SK-N-DZ (cell line): Measurements from ENCODE around the gene PHF10. TPM values are rescaled to one million over a fixed set of nuclear protein-coding genes. Genes with fewer than 3 reads are reported as not detected.
"Not testable (repeated sequence)": the region's sequence is repeated elsewhere in the genome, so short reads cannot be mapped to it uniquely, and the experiment has no call there.

ENCODE experiments used
- DNase-seq: peaks from one replicate; pipeline ENCODE4 v3.0.0-alpha.2; 2015; ENCODE audit warnings: low spot score
- polyA plus RNA-seq, 2 experiments: library from polyadenylated mRNA; depleted of rRNA; stranded (reverse); fragments of >200 nt; gene quantifications; 2 replicates each; pipeline ENCODE4 v1.2.3, GENCODE V29; 2014

PHF10 gene
- polyA plus RNA-seq (2014; cell fraction: cytosol; rRNA removed), result 40.9 and 45.4 TPM in 2 replicates
- 42.7 and 78.4 TPM in 2 replicates for polyA plus RNA-seq (2014; cell fraction: nucleus; rRNA removed)

DNA sequence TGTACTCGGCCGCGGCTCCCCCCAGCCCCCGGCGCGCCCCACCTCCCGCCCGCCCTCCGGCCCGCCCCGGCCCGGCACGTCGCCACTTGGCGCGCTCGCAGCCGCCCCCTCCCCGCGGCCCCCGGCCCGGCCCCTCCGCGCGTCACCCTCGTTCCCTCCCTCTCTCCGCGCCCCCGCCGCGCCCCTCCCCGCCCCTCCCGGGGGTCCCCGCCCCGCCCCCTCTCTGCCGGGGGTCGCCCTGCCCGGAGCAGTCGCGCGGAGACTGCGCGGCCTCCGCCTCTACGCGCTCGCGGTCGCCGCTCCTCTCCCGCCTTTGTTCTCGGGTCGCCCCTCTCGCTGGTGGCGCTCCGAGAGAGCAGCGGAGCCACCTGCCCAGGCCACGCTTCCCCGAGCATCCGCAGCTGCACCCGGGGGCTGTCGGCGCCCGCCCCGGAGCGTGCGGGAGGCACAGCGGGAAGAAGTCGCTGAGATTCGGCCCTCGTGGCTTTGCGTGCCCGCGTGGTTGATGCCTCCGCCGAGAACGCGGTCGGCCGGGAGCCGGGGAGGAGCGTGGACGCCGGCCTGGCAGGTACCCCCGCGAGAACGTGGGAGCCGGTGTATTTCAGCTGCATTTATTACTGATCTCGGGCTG, at the start of gene PHF10:
Gene PHF10 (minus strand): TSS at position 7 of the 631 bp plus-strand sequence. CDS start 569 bp downstream, outside the sequence.
- peak; percentile 80 for DNase-seq

DNA sequence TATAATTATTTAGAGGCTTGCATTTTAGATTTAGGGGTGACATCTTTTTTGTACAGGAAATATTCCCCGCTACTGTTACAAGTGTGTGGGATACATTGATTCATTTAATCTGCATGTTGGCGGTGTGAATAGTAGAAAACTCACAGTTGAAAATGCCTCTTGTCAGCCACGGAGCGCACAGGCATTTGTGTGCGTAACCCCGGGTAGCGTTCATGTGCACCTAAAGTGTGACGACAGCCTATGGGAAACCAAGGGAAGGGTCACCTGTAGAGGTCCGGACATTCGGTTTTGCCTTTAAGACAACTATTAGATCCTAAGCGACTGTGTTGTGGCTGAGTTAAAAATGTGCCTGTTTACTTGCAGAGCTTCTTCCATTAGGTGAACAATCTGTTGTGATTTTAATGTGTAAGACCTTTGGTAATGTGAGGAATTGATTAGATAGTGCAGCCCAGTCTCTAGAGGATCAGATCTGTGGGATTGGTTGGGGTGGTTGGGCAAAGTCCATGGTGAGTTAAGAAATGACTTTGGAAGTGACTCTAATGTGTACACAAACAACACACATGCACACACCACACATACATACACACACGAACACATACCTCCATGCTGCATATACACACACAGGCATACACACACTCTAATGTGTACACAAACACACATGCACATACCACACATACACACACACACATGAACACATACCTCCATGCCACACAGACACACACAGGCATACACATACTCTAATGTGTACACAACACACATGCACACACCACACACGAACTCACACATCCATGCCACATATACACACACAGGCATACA, 42.8 kb upstream of the PHF10 start:
- DNase-seq, result no peak

DNA sequence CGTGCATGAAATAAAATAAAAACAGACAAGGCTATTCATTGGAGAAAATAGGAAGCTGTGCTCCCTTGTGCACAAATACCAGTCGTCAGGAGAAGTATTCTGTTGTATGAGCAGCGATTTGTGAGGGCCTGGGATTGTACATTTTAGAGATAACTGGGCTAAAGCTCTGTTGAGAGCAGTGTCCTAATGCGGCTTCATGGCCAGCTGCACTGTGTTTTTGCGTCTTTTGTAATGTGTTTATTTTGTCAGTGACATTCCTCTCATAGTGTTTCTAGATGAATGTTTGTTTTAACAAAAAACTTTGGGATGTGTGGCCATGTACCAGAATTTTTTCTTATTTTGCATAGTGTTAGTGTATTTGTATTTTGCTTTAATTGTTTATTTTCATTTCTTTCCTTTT, 41.9 kb upstream of the PHF10 start:
- no peak for DNase-seq

DNA sequence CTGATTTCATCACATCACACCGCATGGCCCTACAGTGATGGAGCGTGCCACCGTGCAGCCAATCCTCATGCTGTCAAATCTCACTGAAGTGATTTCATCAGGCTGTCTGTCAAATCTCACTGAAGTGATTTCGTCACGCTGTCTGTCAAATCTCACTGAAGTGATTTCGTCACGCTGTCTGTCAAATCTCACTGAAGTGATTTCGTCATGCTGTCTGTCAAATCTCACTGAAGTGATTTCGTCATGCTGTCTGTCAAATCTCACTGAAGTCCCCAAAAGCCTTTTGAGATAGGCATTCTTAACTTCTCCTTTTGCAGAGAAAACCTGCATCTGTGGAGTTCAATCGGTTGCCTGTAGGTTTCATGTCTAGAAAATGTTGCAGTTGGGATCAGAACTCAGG, 41.5 kb upstream of the PHF10 start:
- DNase-seq, result not testable (repeated sequence)

DNA sequence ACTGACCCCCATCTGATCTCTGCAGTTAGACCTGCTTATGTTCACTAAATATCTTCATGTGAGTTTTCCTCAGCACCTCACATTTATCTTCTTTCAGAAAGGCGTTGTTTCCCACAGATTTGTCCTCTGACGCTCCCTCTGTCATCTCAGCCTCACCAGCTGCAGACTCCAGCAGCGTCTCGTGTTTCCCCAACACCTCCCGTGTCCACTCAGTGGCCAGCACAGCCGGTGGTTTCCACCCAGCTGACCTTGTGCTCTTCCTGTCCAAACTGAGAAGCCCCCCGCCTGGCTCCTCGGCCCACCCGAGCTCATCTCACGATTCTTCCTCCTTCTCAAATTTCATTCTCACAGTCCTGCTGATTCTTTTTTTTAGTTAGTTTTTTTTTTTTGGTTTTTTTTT, 39.6 kb upstream of the PHF10 start:
- no peak for DNase-seq

DNA sequence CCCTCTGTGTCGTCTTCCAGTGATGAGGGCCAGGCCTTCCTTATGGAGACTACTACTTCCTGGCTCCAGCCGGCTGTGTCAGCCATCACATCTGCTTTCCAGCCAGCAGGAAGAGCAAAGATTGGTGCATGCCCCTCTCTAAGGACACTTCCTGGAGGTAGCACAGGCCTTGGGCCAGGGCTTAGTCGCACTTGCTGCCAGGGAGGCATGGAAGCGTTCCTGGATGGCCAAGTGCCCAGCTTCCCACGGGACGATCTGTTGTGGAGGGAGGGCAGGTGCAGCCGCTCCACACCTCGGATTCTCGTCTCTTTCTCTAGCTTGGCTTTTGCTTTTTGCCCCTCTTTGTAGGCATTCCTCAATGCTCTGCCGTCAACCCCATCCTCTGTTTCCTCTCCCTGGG, 39.0 kb upstream of the PHF10 start:
- DNase-seq, result no peak

DNA sequence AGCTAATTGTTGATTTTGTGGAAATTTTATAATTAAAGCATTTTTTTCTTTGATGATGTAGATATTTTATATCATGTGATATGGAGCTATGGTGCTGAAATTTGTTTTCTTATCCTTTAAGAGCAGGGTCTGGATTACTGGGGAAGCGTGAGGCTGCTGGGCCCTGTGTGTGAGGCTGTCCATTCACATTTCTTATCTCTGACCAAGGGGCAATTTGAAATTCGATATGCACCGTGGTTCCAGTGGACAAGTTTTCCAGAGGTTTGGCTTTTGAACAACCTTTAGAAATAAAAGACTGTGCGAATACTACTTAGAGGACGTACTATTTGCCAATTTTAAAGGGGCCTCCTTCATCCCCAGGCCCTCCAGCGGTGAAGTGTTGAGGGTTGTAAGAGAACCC, 30.9 kb upstream of the PHF10 start:
- no peak for DNase-seq

DNA sequence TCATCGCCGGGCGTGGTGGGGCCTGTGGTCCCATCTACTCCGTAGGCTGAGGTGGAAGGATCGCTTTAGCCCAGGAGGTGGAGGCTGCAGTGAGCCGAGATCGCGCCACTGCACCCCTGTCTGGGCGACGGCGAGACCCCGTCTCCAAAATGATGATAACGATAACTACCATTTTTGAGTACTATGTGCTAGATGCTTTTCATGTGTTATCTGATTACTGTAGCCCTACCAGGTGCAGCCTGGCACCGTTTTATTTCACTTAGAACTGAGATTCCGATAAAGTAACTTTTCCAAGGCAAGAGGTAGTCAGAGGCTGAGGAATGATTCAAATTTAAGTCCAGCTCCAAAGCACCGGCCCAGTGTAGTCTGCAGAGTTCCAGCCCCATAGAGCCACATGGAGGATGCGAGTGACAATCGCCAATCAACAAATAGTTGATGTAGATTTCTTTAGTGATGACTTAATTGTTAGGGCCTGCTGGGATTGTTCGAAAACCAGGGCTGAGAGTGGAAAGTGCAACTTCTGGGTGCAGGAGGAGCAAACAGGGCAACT, 27.8 kb upstream of the PHF10 start:
- DNase-seq, result no peak

DNA sequence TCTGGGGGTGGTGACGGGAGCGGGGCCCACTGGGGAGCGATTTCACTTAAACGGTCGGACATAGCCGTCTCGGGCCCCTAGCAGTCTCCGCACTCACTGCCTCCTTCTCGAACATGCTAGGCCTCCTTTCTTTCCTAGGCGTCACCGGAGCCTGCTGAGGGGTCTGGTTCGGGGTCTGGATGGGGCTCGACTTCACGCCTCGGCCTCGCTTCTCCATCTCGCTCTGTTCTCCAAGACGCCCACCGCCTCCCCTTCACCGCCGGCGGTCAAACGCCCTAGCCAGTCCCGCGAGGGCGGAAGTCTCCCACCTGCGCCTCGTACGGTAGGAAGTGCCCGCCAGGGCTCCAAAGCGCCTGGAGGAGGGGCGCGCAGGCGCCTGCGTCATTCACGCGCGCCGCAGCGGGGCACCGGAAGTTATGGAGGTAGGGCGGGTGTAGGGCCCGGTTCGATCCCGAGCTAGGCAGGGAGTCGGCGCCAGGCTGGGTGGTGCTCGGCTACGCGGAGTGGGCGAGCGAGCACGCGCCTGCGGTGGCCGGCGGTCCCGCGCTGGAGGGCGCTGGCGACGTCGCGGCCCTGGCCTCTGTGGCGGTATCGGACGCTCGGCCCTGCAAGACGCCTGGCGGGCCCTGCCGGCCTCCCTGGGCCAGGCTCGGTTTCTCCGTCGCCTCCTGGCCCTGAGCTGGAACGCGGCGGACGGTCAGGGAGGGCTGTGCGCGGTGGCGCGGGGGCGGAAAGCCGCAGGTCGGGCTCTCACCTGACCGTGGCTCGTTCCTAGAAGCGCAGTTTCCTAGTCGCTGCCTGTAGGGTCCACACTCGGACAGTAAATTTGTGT, 27.2 kb upstream of the PHF10 start, which contains the start of the genes DYNLT2 and ERMARD:
Gene DYNLT2 (minus strand): TSS at position 331 of the 832 bp plus-strand sequence. CDS start 114 bp downstream, at position 217.
Gene ERMARD (plus strand): TSS at position 381 of the 832 bp plus-strand sequence. CDS start 36 bp downstream, at position 417.
- DNase-seq, result peak; percentile 94

DNA sequence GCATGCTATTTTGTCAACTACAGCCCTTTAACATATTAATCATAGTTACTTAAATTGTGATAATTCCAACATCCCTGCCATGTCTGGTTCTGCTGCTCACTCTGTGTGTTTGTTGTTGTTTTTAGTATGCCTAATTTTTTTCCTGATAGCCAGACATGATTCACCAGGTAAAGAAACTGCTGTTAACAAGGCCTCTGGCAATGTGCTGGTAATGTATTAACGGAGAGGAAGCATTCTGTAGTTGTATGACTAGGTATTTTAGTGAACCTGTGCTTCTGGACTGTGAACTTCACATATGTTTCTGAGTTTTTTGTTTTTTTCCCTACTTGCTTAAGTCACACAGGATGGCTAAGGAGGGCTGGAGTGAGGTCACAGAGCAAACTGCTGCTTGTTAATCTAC, 22.3 kb upstream of the PHF10 start:
- DNase-seq, result no peak

DNA sequence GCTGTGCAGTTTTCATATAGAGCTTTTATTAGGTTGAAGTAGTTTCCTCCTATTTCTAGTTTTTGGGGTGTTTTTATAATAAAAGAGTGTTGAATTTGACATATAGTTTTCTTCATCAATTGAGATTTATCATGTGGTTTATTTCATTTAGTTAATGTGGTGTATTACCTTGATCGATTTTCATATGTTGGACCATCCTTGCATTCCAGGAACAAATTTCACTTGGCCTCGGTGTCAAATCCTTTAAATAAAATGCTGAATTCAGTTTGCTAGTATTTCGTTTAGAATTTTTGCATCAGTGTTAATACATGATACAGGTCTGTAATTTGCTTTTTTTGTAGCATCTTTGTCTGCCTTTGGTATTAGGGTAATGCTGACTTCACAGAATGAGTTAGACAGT, 21.1 kb upstream of the PHF10 start:
- no peak for DNase-seq

DNA sequence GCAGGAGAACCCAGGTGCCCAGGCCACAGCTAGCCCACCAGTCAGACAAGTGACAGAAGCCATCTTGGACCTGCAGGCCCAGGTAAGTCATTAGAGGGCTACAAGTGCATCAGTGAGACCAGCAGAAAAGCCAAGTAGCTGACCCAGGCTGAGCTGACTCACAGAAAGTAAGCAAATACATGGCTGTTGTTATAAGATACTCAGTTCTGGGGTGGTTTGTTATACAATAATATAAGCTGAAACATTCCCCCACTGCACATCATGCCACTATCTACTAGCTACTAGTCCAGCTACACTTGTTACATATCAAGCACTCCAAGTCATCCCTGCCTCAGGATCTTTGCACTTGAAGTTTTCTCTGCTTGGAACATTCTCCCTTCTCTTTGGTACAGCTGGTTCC, 17.0 kb upstream of the PHF10 start:
- no peak for DNase-seq

DNA sequence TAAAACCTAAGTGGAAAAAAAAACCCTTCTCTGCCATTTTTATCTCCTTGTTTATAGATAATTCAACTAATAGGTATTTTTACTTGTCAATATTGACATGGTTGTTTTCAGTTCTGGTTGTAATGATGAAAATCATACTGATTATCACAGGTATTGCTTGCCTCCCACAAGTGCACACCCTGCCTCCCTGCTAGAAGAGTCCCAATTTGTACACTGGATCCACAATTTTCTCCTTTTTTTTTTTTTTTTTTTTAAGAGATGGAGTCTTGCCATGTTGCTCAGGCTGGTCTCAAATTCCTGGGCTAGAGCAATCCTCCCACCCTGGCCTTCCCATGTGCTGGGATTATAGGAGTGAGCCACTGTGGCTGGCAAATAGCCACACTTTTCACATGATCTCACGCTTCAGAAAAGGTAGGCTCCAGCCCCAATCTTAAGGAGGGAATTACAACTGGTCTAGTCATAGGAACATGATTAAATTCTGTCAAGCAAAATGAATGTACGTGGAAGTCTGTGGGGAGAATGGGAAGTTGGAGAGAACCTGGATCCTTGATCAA, 14.8 kb upstream of the PHF10 start:
- DNase-seq, result no peak

DNA sequence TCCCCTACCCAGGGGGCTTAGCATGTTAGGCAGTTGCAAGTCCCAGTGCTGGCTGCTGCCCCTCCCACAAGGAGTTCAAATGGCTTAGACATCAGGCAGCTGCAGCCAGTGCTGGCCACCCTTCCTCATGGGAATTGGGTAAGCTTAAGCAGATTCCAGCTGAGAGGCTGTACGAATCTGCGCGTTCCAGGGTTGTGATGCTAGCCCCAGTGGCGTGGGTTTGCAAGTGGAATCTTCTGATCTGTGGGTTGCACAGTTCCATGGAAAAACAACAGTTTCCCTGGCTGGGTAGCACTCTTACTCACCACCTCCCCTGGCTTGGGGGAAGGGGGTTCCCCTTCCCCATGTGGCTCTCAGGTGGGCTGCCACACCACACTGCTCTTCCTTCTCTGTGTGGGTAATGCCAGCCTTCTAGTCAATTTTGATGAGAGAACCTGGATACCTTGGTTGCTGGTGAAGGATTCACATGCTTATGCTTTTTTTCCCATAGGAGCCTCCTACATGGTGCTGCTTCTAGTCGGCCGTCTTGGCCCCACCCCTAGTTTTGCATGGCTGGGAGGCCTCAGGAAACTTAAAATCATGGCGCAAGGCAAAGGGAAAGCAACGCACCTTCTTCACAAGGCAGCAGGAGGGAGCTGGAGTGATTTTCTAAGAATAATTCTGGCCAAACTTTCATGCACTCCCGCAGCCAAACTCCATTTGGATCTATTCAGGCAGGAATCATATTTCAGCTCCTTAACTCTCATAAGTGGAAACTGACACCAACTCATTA, 14.1 kb upstream of the PHF10 start:
- DNase-seq, result peak; percentile 52

DNA sequence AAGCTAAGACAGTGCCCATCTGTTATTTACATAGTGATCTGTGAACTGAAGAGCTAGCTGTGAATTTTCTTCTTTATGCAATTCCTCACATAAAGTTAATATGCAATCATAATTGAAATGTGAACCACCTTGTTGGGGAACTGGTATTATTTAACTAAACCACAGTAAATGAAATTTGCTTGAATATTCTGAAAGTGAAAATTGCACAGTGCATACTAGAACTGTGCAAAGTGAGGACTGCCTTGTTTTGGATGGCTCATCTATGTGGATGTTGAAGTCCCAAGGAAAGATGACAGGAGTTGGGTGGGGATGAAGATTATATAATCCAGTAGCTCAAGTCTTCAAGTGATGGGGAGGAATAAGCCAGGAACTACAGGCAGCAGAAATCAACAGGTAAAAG, 5.7 kb upstream of the PHF10 start:
- no peak for DNase-seq

DNA sequence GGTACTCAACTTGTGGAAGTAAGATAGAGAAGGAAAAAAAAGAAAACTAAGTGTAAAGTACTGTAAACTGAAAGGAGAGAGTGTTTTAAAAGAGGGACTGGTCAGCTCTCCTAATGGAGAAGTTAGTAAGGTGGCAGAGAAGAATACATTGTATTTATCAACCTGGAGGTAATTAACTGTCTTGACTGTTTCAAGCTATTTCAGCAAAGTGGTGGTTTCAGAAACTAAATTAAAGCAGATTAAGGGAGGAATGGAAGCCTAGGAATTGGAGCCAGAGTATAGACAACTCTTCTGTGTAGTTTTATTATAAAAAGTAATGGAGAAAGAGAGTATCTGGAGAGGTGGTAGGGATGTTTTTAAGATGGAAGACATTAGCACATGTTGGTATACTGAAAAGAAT, 2.7 kb upstream of the PHF10 start:
- no peak for DNase-seq

DNA sequence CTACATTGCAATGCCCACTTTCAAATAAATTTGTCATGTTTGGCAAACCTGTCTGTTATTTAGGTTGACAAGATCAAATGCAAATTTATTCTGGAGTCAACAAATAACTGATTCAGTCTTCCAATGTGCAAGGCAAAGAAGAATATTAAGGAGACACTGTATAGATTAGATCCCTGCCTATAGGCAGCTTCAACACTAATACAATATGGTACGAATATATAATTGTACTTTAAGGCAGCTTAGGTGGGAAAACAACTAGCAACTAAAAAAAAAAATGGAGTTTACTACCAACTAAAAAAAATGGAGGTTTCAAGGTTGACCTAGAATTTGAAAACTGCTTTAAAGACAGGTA, 1.7 kb upstream of the PHF10 start:
- no peak for DNase-seq

DNA sequence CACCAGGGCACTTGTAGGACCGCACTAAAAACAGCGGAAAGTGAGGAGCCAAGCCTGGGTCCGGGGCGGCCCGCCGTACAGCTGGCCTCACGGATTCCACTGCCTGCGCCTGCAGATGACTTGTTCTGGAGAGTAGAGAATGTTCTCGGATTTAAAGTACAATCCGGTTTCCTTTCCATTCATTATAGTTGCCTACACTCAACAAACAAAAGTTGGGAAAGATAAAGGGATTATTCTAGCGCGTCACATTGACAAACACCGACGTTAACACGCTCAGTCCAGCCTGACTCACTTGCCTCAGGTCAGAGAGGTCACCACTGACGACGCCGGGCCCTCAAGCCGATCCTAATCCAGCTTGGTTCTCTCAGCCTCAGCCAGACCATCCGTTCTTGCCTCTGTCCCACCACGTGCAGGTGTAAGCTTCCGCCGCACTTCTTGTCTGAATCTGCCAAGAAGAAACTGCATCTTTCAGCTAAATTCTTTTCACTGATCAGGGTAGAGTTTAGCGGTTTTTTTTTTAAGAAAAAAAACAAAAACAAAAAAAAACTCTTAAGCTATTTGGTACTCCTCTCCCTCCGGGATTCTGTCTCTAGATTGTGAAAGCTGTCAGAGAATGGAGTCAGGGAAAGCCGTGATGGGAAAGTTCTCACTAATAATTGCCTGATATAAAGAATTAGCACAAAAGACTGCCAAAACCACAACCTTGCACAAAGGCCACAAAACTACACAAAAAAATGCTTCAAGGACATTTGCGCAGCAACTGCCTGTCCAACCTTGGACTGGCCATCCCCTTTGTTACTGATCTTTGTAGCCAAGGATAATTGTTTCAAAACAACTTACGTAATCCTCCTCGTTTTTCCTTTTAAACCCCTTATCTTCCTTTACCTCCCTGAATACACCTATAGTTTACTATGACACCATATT, 1.1 kb upstream of the PHF10 start:
- DNase-seq, result peak; percentile 68

DNA sequence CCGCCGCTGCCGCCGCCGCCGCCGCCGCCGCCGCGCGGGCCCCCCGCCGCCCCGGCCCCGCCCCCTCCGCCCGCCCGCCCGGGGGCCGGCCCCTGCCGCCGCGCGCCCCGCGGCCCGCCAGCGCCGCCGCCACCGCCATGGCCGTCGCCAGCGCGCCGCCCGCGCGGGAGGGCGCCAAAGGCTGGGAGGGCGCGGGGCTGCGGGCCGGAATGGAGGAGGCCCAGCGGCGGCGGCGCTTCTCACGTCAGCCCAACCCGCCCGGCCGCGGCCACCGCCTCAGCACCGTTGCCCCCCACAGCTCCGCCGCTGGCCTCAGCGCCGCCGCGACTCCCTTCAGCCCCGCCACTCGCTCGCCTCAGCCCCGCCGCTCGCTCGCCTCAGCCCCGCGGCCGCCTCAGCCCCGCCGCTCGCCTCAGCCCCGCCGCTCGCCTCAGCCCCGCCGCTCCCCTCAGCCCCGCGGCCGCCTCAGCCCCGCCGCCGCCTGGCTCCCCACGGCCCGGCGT, 258 bp downstream of the PHF10 start:
- no peak for DNase-seq
